Large intestine (tissue), 3 donors: Measurements from ENCODE around the gene HTT. TPM values are rescaled to one million over a fixed set of nuclear protein-coding genes. Genes with fewer than 3 reads are reported as not detected.
A peak's percentile ranks its signal among the peaks of the same experiment; 100 is the strongest.

Source experiments
- DNase-seq, 2 donors: peaks; one replicate each; pipeline versions ENCODE4 v3.0.0 to v3.0.0-alpha.2; 2013
- H3K27ac ChIP-seq: one replicate; pipeline ENCODE4 v1.5.1; 2013; ENCODE audit warnings: low read length
- H3K27me3 ChIP-seq: 2 replicates; pipeline ENCODE4 v1.6.1; 2013; ENCODE audit warnings: low read length; ENCODE audit not compliant: control insufficient read depth, insufficient read depth
- H3K36me3 ChIP-seq: 2 replicates; pipeline ENCODE4 v1.6.1; 2013; ENCODE audit warnings: low read length; ENCODE audit not compliant: control insufficient read depth, insufficient read depth
- H3K4me1 ChIP-seq: one replicate; pipeline ENCODE4 v1.6.1; 2013; ENCODE audit warnings: low read length; ENCODE audit not compliant: control insufficient read depth, insufficient read depth
- H3K4me3 ChIP-seq: one replicate; pipeline ENCODE4 v1.5.1; 2013; ENCODE audit warnings: low read length
- H3K9me3 ChIP-seq: one replicate; pipeline ENCODE4 v1.6.1; 2013; ENCODE audit warnings: mild to moderate bottlenecking, low read depth, low read length, moderate library complexity; ENCODE audit not compliant: control insufficient read depth
- WGBS: methylation state at CpG from one replicate; pipeline ENCODE4 v1.1.5; 2013; ENCODE audit warnings: low lambda C conversion rate; ENCODE audit not compliant: insufficient coverage; 5-methylcytosine and 5-hydroxymethylcytosine counted together
- polyA plus RNA-seq: library from polyadenylated mRNA; unstranded; fragments of 120-200 nt; gene quantifications from one replicate; pipeline ENCODE4 v1.2.1, GENCODE V29; 2013

HTT gene
- polyA plus RNA-seq, 1 donor = 29.8 TPM

GRCh38 chr4:3168029-3168428, 93.5 kb downstream of the HTT start:
- WGBS = no CpG with 5 or more reads among the region's 3 CpGs

GRCh38 chr4:3174371-3175338, 100.2 kb downstream of the HTT start:
- Histone ChIP-seq H3K4me1 (peaks cover 2% of the 10 kb centered on the region), H3K36me3 (peaks cover 52% of the 10 kb centered on the region), H3K27me3 (no peaks in the 10 kb centered on the region), H3K27ac (no peak overlapping the region), H3K9me3 (no peaks in the 10 kb centered on the region), H3K4me3 (no peak overlapping the region)
- DNase-seq = no peak
- 75% methylated on average over 3 of the region's 12 CpGs for WGBS

More at GRCh38 chr4:3168029-3168428, 93.5 kb downstream of the HTT start:
- Histone ChIP-seq H3K9me3 (peaks cover 6% of the 10 kb centered on the region), H3K27ac (no peak overlapping the region), H3K4me3 (no peak overlapping the region), H3K4me1 (no peaks in the 10 kb centered on the region), H3K27me3 (no peaks in the 10 kb centered on the region), H3K36me3 (peaks cover 26% of the 10 kb centered on the region)
- DNase-seq = no peak

GRCh38 chr4:3176367-3177229, 102.1 kb downstream of the HTT start:
- Histone ChIP-seq H3K27ac (no peak overlapping the region), H3K9me3 (no peaks in the 10 kb centered on the region), H3K36me3 (peaks cover 57% of the 10 kb centered on the region), H3K27me3 (no peaks in the 10 kb centered on the region), H3K4me1 (peaks cover 2% of the 10 kb centered on the region), H3K4me3 (no peak overlapping the region)
- no CpG with 5 or more reads among the region's 11 CpGs for WGBS
- peak; percentile 47 to 74 for DNase-seq

- peaks cover 59% of the 10 kb centered on the region for H3K36me3 ChIP-seq
- H3K27me3 ChIP-seq = no peaks in the 10 kb centered on the region
- no peak overlapping the region for H3K27ac ChIP-seq
- no peaks in the 10 kb centered on the region for H3K9me3 ChIP-seq
- H3K4me1 ChIP-seq = peaks cover 2% of the 10 kb centered on the region
- DNase-seq = no peak
- no peak overlapping the region for H3K4me3 ChIP-seq
Measured at GRCh38 chr4:3177426-3177825, 102.9 kb downstream of the HTT start.

GRCh38 chr4:3177905-3178304, 103.4 kb downstream of the HTT start:
- Histone ChIP-seq H3K27ac (no peak overlapping the region), H3K4me1 (peaks cover 2% of the 10 kb centered on the region), H3K27me3 (no peaks in the 10 kb centered on the region), H3K36me3 (peaks cover 60% of the 10 kb centered on the region), H3K9me3 (no peaks in the 10 kb centered on the region), H3K4me3 (no peak overlapping the region)
- no peak for DNase-seq
- WGBS = no CpG with 5 or more reads among the region's 7 CpGs

GRCh38 chr4:3178351-3178750, 103.9 kb downstream of the HTT start:
- no peaks in the 10 kb centered on the region for H3K9me3 ChIP-seq
- peaks cover 60% of the 10 kb centered on the region for H3K36me3 ChIP-seq
- no peaks in the 10 kb centered on the region for H3K27me3 ChIP-seq
- no peak overlapping the region for H3K27ac ChIP-seq
- peaks cover 2% of the 10 kb centered on the region for H3K4me1 ChIP-seq
- no peak overlapping the region for H3K4me3 ChIP-seq
- no peak for DNase-seq
- WGBS = 100% methylated on average over 2 of the region's 9 CpGs

- Histone ChIP-seq H3K4me1 (peaks cover 2% of the 10 kb centered on the region), H3K27me3 (no peaks in the 10 kb centered on the region), H3K27ac (no peak overlapping the region), H3K9me3 (no peaks in the 10 kb centered on the region), H3K36me3 (peaks cover 68% of the 10 kb centered on the region), H3K4me3 (no peak overlapping the region)
- WGBS = no CpG with 5 or more reads among the region's 12 CpGs
- no peak for DNase-seq
Measured at GRCh38 chr4:3179126-3179706, 104.7 kb downstream of the HTT start.

GRCh38 chr4:3183008-3183407, 108.5 kb downstream of the HTT start:
- Histone ChIP-seq H3K27ac (no peak overlapping the region), H3K36me3 (peaks cover 67% of the 10 kb centered on the region), H3K4me1 (no peaks in the 10 kb centered on the region), H3K4me3 (no peak overlapping the region), H3K27me3 (no peaks in the 10 kb centered on the region), H3K9me3 (no peaks in the 10 kb centered on the region)
- DNase-seq = no peak
- WGBS = 100% methylated on average over 1 of the region's 4 CpGs

GRCh38 chr4:3184725-3185124, 110.2 kb downstream of the HTT start:
- Histone ChIP-seq H3K36me3 (peaks cover 71% of the 10 kb centered on the region), H3K4me1 (no peaks in the 10 kb centered on the region), H3K4me3 (no peak overlapping the region), H3K27me3 (no peaks in the 10 kb centered on the region), H3K27ac (no peak overlapping the region), H3K9me3 (no peaks in the 10 kb centered on the region)
- WGBS = no CpG with 5 or more reads among the region's 4 CpGs
- no peak for DNase-seq

- WGBS = no CpG with 5 or more reads among the region's 11 CpGs
- Histone ChIP-seq H3K27ac (no peak overlapping the region), H3K36me3 (peaks cover 69% of the 10 kb centered on the region), H3K4me1 (no peaks in the 10 kb centered on the region), H3K27me3 (no peaks in the 10 kb centered on the region), H3K4me3 (no peak overlapping the region), H3K9me3 (no peaks in the 10 kb centered on the region)
- DNase-seq = no peak
Measured at GRCh38 chr4:3186609-3187008, 112.1 kb downstream of the HTT start.
